SK-N-SH (cell line): ENCODE measurements around the gene GNAZ. TPM values are rescaled to one million over a fixed set of nuclear protein-coding genes. Genes with fewer than 3 reads are reported as not detected.

Experiments used
- CTCF ChIA-PET: fragments of 300-600, 350-600 bp; formaldehyde crosslinking; extraction: SDS; loops from one replicate; lab custom pipeline; 2021; lab: Yijun Ruan, JAX
- POLR2A ChIA-PET: fragments of 350-600 bp; sonication (Branson Sonifier 250); formaldehyde crosslinking; extraction: SDS; loops from one replicate; lab custom pipeline; 2020; ENCODE audit warnings: antibody characterized with exemption, inconsistent platforms; lab: Yijun Ruan, JAX
- DNase-seq: peaks from one replicate; pipeline ENCODE4 v3.0.0; 2012
- H2AFZ ChIP-seq: fragments of 200-600 bp; sonication (generic); 2 replicates; pipeline ENCODE4 v1.8.1; 2016; ENCODE audit warnings: antibody characterized with exemption, mild to moderate bottlenecking, low read depth
- H3F3A ChIP-seq: fragments of 200-600 bp; sonication (generic); replicated peaks from 2 replicates; pipeline ENCODE3; 2016; ENCODE audit warnings: antibody characterized with exemption, mild to moderate bottlenecking; ENCODE audit not compliant: insufficient read depth
- H3K27ac ChIP-seq, 2 experiments: fragments of 200-500 bp in 1 of 2; fragments of 200-600 bp in 1 of 2; sonication (Bioruptor generic) in 1 of 2; sonication (generic), shearing (Covaris generic) in 1 of 2; 2 replicates each; pipeline versions ENCODE4 v1.5.1 to v1.6.1; 2014 to 2016; ENCODE audit warnings: low read depth in 2 of 2, inconsistent platforms in 1 of 2, low read length in 1 of 2, mild to moderate bottlenecking in 1 of 2, mixed read lengths in 1 of 2
- H3K27me3 ChIP-seq: fragments of 200-600 bp; sonication (generic), shearing (Covaris generic); 2 replicates; pipeline ENCODE4 v1.6.1; 2016; ENCODE audit warnings: mixed run types; ENCODE audit not compliant: insufficient read depth
- H3K36me3 ChIP-seq, 2 experiments: fragments of 200-500 bp in 1 of 2; fragments of 200-600 bp in 1 of 2; sonication (Bioruptor generic) in 1 of 2; sonication (generic) in 1 of 2; replicated peaks in 1 of 2; 2 replicates each; pipeline versions ENCODE3 to v1.5.1; 2014 to 2016; ENCODE audit warnings: low read length in 1 of 2, mild to moderate bottlenecking in 1 of 2; ENCODE audit not compliant: insufficient read depth in 2 of 2, control insufficient read depth in 1 of 2
- H3K4me1 ChIP-seq, 2 experiments: fragments of 200-500 bp in 1 of 2; fragments of 200-600 bp in 1 of 2; sonication (Bioruptor generic) in 1 of 2; sonication (generic), shearing (Covaris generic) in 1 of 2; 2 replicates each; pipeline versions ENCODE4 v1.5.1 to v1.6.1; 2014 to 2016; ENCODE audit warnings: low read depth in 1 of 2, low read length in 1 of 2, mixed run types in 1 of 2; ENCODE audit not compliant: insufficient read depth in 2 of 2, control insufficient read depth in 1 of 2
- H3K4me2 ChIP-seq: fragments of 200-600 bp; sonication (generic), shearing (Covaris generic); 2 replicates; pipeline ENCODE4 v1.6.1; 2017; ENCODE audit warnings: mixed run types
- H3K4me3 ChIP-seq, 2 experiments: fragments of 200-500 bp in 1 of 2; fragments of 200-600 bp in 1 of 2; sonication (Bioruptor generic) in 1 of 2; sonication (generic), shearing (Covaris generic) in 1 of 2; 2 replicates each; pipeline versions ENCODE4 v1.5.1 to v1.8.1; 2014 to 2016; ENCODE audit warnings: low read depth in 2 of 2, inconsistent platforms in 1 of 2, low read length in 1 of 2, mild to moderate bottlenecking in 1 of 2, mixed read lengths in 1 of 2, moderate library complexity in 1 of 2
- H3K79me2 ChIP-seq: fragments of 200-600 bp; sonication (generic); 2 replicates; pipeline ENCODE4 v1.8.1; 2017; ENCODE audit warnings: mild to moderate bottlenecking; ENCODE audit not compliant: insufficient read depth
- H3K9ac ChIP-seq: fragments of 200-600 bp; sonication (generic); 2 replicates; pipeline ENCODE4 v1.6.1; 2017; ENCODE audit warnings: mixed run types
- H3K9me2 ChIP-seq: fragments of 200-600 bp; sonication (generic); 2 replicates; pipeline ENCODE4 v1.6.1; 2017; ENCODE audit warnings: mixed run types
- H3K9me3 ChIP-seq: fragments of 200-600 bp; sonication (generic); 2 replicates; pipeline ENCODE4 v1.6.1; 2017; ENCODE audit warnings: mixed run types, mild to moderate bottlenecking, moderate library complexity
- H4K20me1 ChIP-seq: fragments of 200-600 bp; sonication (generic); 2 replicates; pipeline ENCODE4 v1.6.1; 2017; ENCODE audit warnings: mild to moderate bottlenecking, mixed run types; ENCODE audit not compliant: insufficient read depth
- CTCF ChIP-seq: fragments of 200-600 bp; sonication (generic); IDR thresholded peaks from 2 replicates; pipeline ENCODE4 v1.6.1; 2017; ENCODE audit warnings: antibody characterized with exemption, mild to moderate bottlenecking, moderate library complexity
- EP300 ChIP-seq, 2 experiments: IDR thresholded peaks; 2 replicates each; pipeline versions ENCODE4 v1.4.0 to v1.6.1; 2012; ENCODE audit warnings: borderline replicate concordance in 1 of 2, low read depth in 1 of 2, low read length in 1 of 2
- GABPA ChIP-seq: IDR thresholded peaks from 2 replicates; pipeline ENCODE4 v1.4.0; 2012; ENCODE audit warnings: low read depth, mild to moderate bottlenecking
- IRF3 ChIP-seq: fragments of 150-350 bp; IDR thresholded peaks from 2 replicates; pipeline ENCODE4 v1.6.1; 2016; ENCODE audit warnings: mild to moderate bottlenecking, low read depth, low read length
- MAX ChIP-seq: IDR thresholded peaks from 2 replicates; pipeline ENCODE4 v1.4.0; 2012; ENCODE audit warnings: low read depth
- MXI1 ChIP-seq: IDR thresholded peaks from 2 replicates; pipeline ENCODE4 v1.6.1; 2012; ENCODE audit warnings: mild to moderate bottlenecking, low read depth, low read length, improper control_type of control experiment
- POLR2AphosphoS5 ChIP-seq: IDR thresholded peaks from 2 replicates; pipeline ENCODE4 v1.6.1; 2012; ENCODE audit warnings: low read depth, low read length
- RAD21 ChIP-seq: IDR thresholded peaks from 2 replicates; pipeline ENCODE4 v1.6.1; 2012; ENCODE audit warnings: mild to moderate bottlenecking, low read length
- RCOR1 ChIP-seq: fragments of 150-350 bp; IDR thresholded peaks from 2 replicates; pipeline ENCODE4 v1.6.1; 2017; ENCODE audit warnings: antibody characterized with exemption, low read length
- REST ChIP-seq: IDR thresholded peaks from 2 replicates; pipeline ENCODE4 v1.6.1; 2012; ENCODE audit warnings: mild to moderate bottlenecking, low read depth, low read length, moderate library complexity
- RFX5 ChIP-seq: IDR thresholded peaks from 2 replicates; pipeline ENCODE4 v1.6.1; 2012; ENCODE audit warnings: mild to moderate bottlenecking, improper control_type of control experiment, low read length
- SIN3A ChIP-seq: IDR thresholded peaks from 2 replicates; pipeline ENCODE4 v1.6.1; 2012; ENCODE audit warnings: low read depth, mild to moderate bottlenecking, low read length, moderate library complexity, borderline replicate concordance
- TCF12 ChIP-seq: IDR thresholded peaks from 2 replicates; pipeline ENCODE4 v1.4.0; 2012
- USF1 ChIP-seq: IDR thresholded peaks from 2 replicates; pipeline ENCODE4 v1.4.0; 2012; ENCODE audit warnings: low read depth, borderline replicate concordance
- WGBS: methylation state at CpG from one replicate; pipeline ENCODE4 v1.1.6; 2017; ENCODE audit warnings: low lambda C conversion rate; 5-methylcytosine and 5-hydroxymethylcytosine counted together
- polyA plus RNA-seq, 3 experiments: library from polyadenylated mRNA; depleted of rRNA; stranded (reverse); fragments of >200 nt; gene quantifications; 2 replicates each; pipeline ENCODE4 v1.2.3, GENCODE V29; 2012

The GNAZ gene
- polyA plus RNA-seq, 1 of the 3 experiments (the other 2 are of a cell fraction), result 6.5 TPM

GRCh38 chr22:23080613-23081290, 10.4 kb downstream of the GNAZ start:
- CTCF ChIA-PET, result interaction anchor here (0.8 kb wide), 1 partner anchor 121 kb away, joined by 3 read pairs; no protein-coding TSS in a partner anchor
- Histone ChIP-seq H3K9me3 (no peaks in the 10 kb centered on the region), H3K4me1 (peaks cover 0 to 36% of the 10 kb centered on the region in 2 experiments; a peak in 1 of 4 replicates), H3K9me2 (no peaks in the 10 kb centered on the region), H3K4me3 (no peak overlapping the region), H3K4me2 (no peak overlapping the region), H3K9ac (no peak overlapping the region), H3K27ac (peak overlapping the region in 1 of 2 experiments; percentile 53; a peak in 1 of 4 replicates), H3K36me3 (no peaks in the 10 kb centered on the region), H3F3A (no peaks in the 10 kb centered on the region), H3K27me3 (no peaks in the 10 kb centered on the region), H3K79me2 (no peaks in the 10 kb centered on the region), H4K20me1 (0 out of 2 replicates have a peak, but pooled peaks cover 4% of the 10 kb centered on the region), H2AFZ (no peak overlapping the region)
- WGBS, result 91% methylated on average over 10 of the region's 11 CpGs
- DNase-seq, result no peak
- TF ChIP-seq SIN3A (no peak), MAX (no peak), RCOR1 (no peak), MXI1 (no peak), RAD21 (no peak), IRF3 (no peak), POLR2AphosphoS5 (no peak), CTCF (no peak), GABPA (no peak), TCF12 (no peak), USF1 (no peak), RFX5 (no peak), EP300 (IDR thresholded peaks at IDR 0.05; ENCODE audit: borderline replicate concordance in 1 of 2, low read depth in 1 of 2, low read length in 1 of 2) (no peak), REST (no peak)
- POLR2A ChIA-PET, result no interaction called here
